Measurements from ENCODE around the gene IKZF2.

Gene IKZF2

GRCh38 chr2:213149294-213149875, 2.0 kb downstream of the IKZF2 start:
- ChIA-PET POLR2A (no interaction called here), CTCF (no interaction called here)
- DNase-seq (ENCODE audit: extremely low spot score), result no peak
- TF ChIP-seq ELF4 (IDR thresholded peaks at IDR 0.05) (no peak), PKNOX1 (IDR thresholded peaks at IDR 0.05) (no peak), CTBP1 (IDR thresholded peaks at IDR 0.05; ENCODE audit: borderline replicate concordance) (no peak), SP1 (IDR thresholded peaks at IDR 0.05) (no peak), ARNT (IDR thresholded peaks at IDR 0.05) (no peak), FOXA1 (IDR thresholded peaks at IDR 0.05) (no peak), ZNF384 (IDR thresholded peaks at IDR 0.05) (no peak), LEF1 (IDR thresholded peaks at IDR 0.05; ENCODE audit: borderline replicate concordance) (no peak), SUZ12 (IDR thresholded peaks at IDR 0.05) (no peak), BHLHE40 (IDR thresholded peaks at IDR 0.05; ENCODE audit: borderline replicate concordance) (no peak), HDGF (IDR thresholded peaks at IDR 0.05; ENCODE audit: borderline replicate concordance) (no peak), NFRKB (IDR thresholded peaks at IDR 0.05) (no peak), TARDBP (IDR thresholded peaks at IDR 0.05) (no peak), L3MBTL2 (conservative IDR thresholded peaks at IDR 0.05) (no peak), FOXK2 (IDR thresholded peaks at IDR 0.05) (no peak), FOXM1 (IDR thresholded peaks at IDR 0.05; ENCODE audit: borderline replicate concordance) (no peak)

GRCh38 chr2:213148572-213149261, 2.7 kb downstream of the IKZF2 start:
- POLR2A ChIA-PET, result no interaction called here
- no peak for TF ChIP-seq ELF4 (IDR thresholded peaks at IDR 0.05)
- no peak for TF ChIP-seq HDGF (IDR thresholded peaks at IDR 0.05; ENCODE audit: borderline replicate concordance)
- no peak for TF ChIP-seq SUZ12 (IDR thresholded peaks at IDR 0.05)
- TF ChIP-seq PKNOX1 (IDR thresholded peaks at IDR 0.05), result no peak
- no peak for TF ChIP-seq BHLHE40 (IDR thresholded peaks at IDR 0.05; ENCODE audit: borderline replicate concordance)
- no peak for TF ChIP-seq CTBP1 (IDR thresholded peaks at IDR 0.05; ENCODE audit: borderline replicate concordance)
- no peak for TF ChIP-seq LEF1 (IDR thresholded peaks at IDR 0.05; ENCODE audit: borderline replicate concordance)
- TF ChIP-seq TARDBP (IDR thresholded peaks at IDR 0.05), result no peak
- no peak for TF ChIP-seq SP1 (IDR thresholded peaks at IDR 0.05)
- TF ChIP-seq L3MBTL2 (conservative IDR thresholded peaks at IDR 0.05), result no peak
- no peak for TF ChIP-seq FOXA1 (IDR thresholded peaks at IDR 0.05)
- no peak for TF ChIP-seq FOXM1 (IDR thresholded peaks at IDR 0.05; ENCODE audit: borderline replicate concordance)
- CTCF ChIA-PET, result no interaction called here

GRCh38 chr2:213147538-213147937, 3.9 kb downstream of the IKZF2 start:
- POLR2A ChIA-PET, result no interaction called here

More at GRCh38 chr2:213148572-213149261, 2.7 kb downstream of the IKZF2 start:
- DNase-seq (ENCODE audit: extremely low spot score), result no peak

GRCh38 chr2:213145715-213146242, 5.6 kb downstream of the IKZF2 start:
- no peak for TF ChIP-seq FOXK2 (IDR thresholded peaks at IDR 0.05)
- no peak for TF ChIP-seq CTBP1 (IDR thresholded peaks at IDR 0.05; ENCODE audit: borderline replicate concordance)
- TF ChIP-seq ELF4 (IDR thresholded peaks at IDR 0.05), result no peak
- TF ChIP-seq HDGF (IDR thresholded peaks at IDR 0.05; ENCODE audit: borderline replicate concordance), result no peak
- TF ChIP-seq LEF1 (IDR thresholded peaks at IDR 0.05; ENCODE audit: borderline replicate concordance), result no peak
- TF ChIP-seq SUZ12 (IDR thresholded peaks at IDR 0.05), result no peak
- TF ChIP-seq ZNF384 (IDR thresholded peaks at IDR 0.05), result no peak
- TF ChIP-seq L3MBTL2 (conservative IDR thresholded peaks at IDR 0.05), result no peak
- no peak for TF ChIP-seq NFRKB (IDR thresholded peaks at IDR 0.05)
- TF ChIP-seq BHLHE40 (IDR thresholded peaks at IDR 0.05; ENCODE audit: borderline replicate concordance), result no peak
- no peak for TF ChIP-seq ARNT (IDR thresholded peaks at IDR 0.05)
- TF ChIP-seq FOXM1 (IDR thresholded peaks at IDR 0.05; ENCODE audit: borderline replicate concordance), result no peak
- TF ChIP-seq FOXA1 (IDR thresholded peaks at IDR 0.05), result no peak
- TF ChIP-seq PKNOX1 (IDR thresholded peaks at IDR 0.05), result no peak
- no peak for TF ChIP-seq TARDBP (IDR thresholded peaks at IDR 0.05)
- no peak for TF ChIP-seq SP1 (IDR thresholded peaks at IDR 0.05)
- ChIA-PET CTCF (no interaction called here), POLR2A (no interaction called here)
- no peak for DNase-seq (ENCODE audit: extremely low spot score)

More at GRCh38 chr2:213147538-213147937, 3.9 kb downstream of the IKZF2 start:
- CTCF ChIA-PET, result no interaction called here
- TF ChIP-seq ZNF384 (IDR thresholded peaks at IDR 0.05), result no peak
- no peak for DNase-seq (ENCODE audit: extremely low spot score)

- no peak for TF ChIP-seq NFRKB (IDR thresholded peaks at IDR 0.05)
- ChIA-PET CTCF (no interaction called here), POLR2A (no interaction called here)
- no peak for DNase-seq (ENCODE audit: extremely low spot score)
Measured at GRCh38 chr2:213137064-213137463, 14.3 kb downstream of the IKZF2 start.

GRCh38 chr2:213129311-213129710, 22.1 kb downstream of the IKZF2 start:
- DNase-seq (ENCODE audit: extremely low spot score), result no peak
- ChIA-PET CTCF (no interaction called here), POLR2A (no interaction called here)
- no peak for TF ChIP-seq ARNT (IDR thresholded peaks at IDR 0.05)
- no peak for TF ChIP-seq L3MBTL2 (conservative IDR thresholded peaks at IDR 0.05)
- no peak for TF ChIP-seq BHLHE40 (IDR thresholded peaks at IDR 0.05; ENCODE audit: borderline replicate concordance)
- no peak for TF ChIP-seq CTBP1 (IDR thresholded peaks at IDR 0.05; ENCODE audit: borderline replicate concordance)
- TF ChIP-seq SUZ12 (IDR thresholded peaks at IDR 0.05), result no peak
- no peak for TF ChIP-seq HDGF (IDR thresholded peaks at IDR 0.05; ENCODE audit: borderline replicate concordance)
- no peak for TF ChIP-seq LEF1 (IDR thresholded peaks at IDR 0.05; ENCODE audit: borderline replicate concordance)
- TF ChIP-seq FOXM1 (IDR thresholded peaks at IDR 0.05; ENCODE audit: borderline replicate concordance), result no peak
- no peak for TF ChIP-seq TARDBP (IDR thresholded peaks at IDR 0.05)
- TF ChIP-seq FOXK2 (IDR thresholded peaks at IDR 0.05), result no peak
- TF ChIP-seq NFRKB (IDR thresholded peaks at IDR 0.05), result no peak
- TF ChIP-seq FOXA1 (IDR thresholded peaks at IDR 0.05), result no peak
- no peak for TF ChIP-seq PKNOX1 (IDR thresholded peaks at IDR 0.05)
- no peak for TF ChIP-seq SP1 (IDR thresholded peaks at IDR 0.05)
- TF ChIP-seq ZNF384 (IDR thresholded peaks at IDR 0.05), result no peak
- TF ChIP-seq ELF4 (IDR thresholded peaks at IDR 0.05), result no peak

Data from HEK293T (cell line).